CD14-positive monocyte (primary cell): ENCODE results near the gene CCDC134. TPM values are rescaled to one million over a fixed set of nuclear protein-coding genes. Genes with fewer than 3 reads are reported as not detected.

ENCODE experiments used
- DNase-seq, 3 donors: peaks; one replicate each; pipeline ENCODE4 v3.0.0-alpha.2; 2011 to 2022
- H2AFZ ChIP-seq: 2 replicates; pipeline ENCODE4 v1.6.0; 2012; ENCODE audit warnings: mild to moderate bottlenecking, low read depth, low read length, inconsistent platforms; ENCODE audit not compliant: insufficient read depth, poor library complexity, severe bottlenecking
- H3K27ac ChIP-seq, 2 donors: 1 replicate in 1 of 2; 2 replicates in 1 of 2; pipeline ENCODE4 v1.5.1; 2012 to 2013; ENCODE audit warnings: low read length in 2 of 2, control low read depth in 1 of 2, inconsistent platforms in 1 of 2, low read depth in 1 of 2, mild to moderate bottlenecking in 1 of 2
- H3K27me3 ChIP-seq, 2 donors: one replicate each; pipeline versions ENCODE4 v1.6.0 to v1.6.1; 2011 to 2013; ENCODE audit warnings: low read length in 2 of 2; ENCODE audit not compliant: control insufficient read depth in 2 of 2, insufficient read depth in 2 of 2
- H3K36me3 ChIP-seq, 2 donors: replicated peaks in 1 of 2; 1 replicate in 1 of 2; 2 replicates in 1 of 2; pipeline versions ENCODE4 v1.5.1 to v1.6.1; 2012 to 2013; ENCODE audit warnings: low read length in 2 of 2, control low read depth in 1 of 2, inconsistent platforms in 1 of 2, mild to moderate bottlenecking in 1 of 2; ENCODE audit not compliant: insufficient read depth in 2 of 2, control insufficient read depth in 1 of 2
- H3K4me1 ChIP-seq, 2 donors: 1 replicate in 1 of 2; 2 replicates in 1 of 2; pipeline versions ENCODE4 v1.5.1 to v1.6.1; 2012 to 2013; ENCODE audit warnings: low read length in 2 of 2, control low read depth in 1 of 2, inconsistent platforms in 1 of 2, mild to moderate bottlenecking in 1 of 2, moderate library complexity in 1 of 2; ENCODE audit not compliant: insufficient read depth in 2 of 2, control insufficient read depth in 1 of 2
- H3K4me2 ChIP-seq: replicated peaks from 2 replicates; pipeline ENCODE3; 2012; ENCODE audit warnings: low read length, moderate library complexity, mild to moderate bottlenecking; ENCODE audit not compliant: poor library complexity, severe bottlenecking; ENCODE audit errors: extremely low read depth
- H3K4me3 ChIP-seq, 3 experiments: fragments of 200-600 bp in 1 of 3; sonication (generic) in 1 of 3; replicated peaks in 1 of 3; 1 replicate in 2 of 3; 2 replicates in 1 of 3; pipeline ENCODE4 v1.5.1; 2011 to 2013; ENCODE audit warnings: low read length in 3 of 3, mild to moderate bottlenecking in 3 of 3, control low read depth in 2 of 3, low read depth in 2 of 3, inconsistent platforms in 1 of 3, moderate library complexity in 1 of 3
- H3K79me2 ChIP-seq: 2 replicates; pipeline ENCODE4 v1.6.0; 2012; ENCODE audit warnings: mild to moderate bottlenecking, control low read depth, inconsistent platforms, low read length, moderate library complexity; ENCODE audit not compliant: insufficient read depth
- H3K9ac ChIP-seq: 2 replicates; pipeline ENCODE4 v1.6.0; 2017; ENCODE audit warnings: low read length, mild to moderate bottlenecking; ENCODE audit not compliant: insufficient read depth, poor library complexity, severe bottlenecking
- H3K9me3 ChIP-seq, 2 donors: replicated peaks in 1 of 2; 1 replicate in 1 of 2; 2 replicates in 1 of 2; pipeline versions ENCODE4 v1.5.1 to v1.6.1; 2012 to 2013; ENCODE audit warnings: low read length in 2 of 2, control low read depth in 1 of 2; ENCODE audit not compliant: control insufficient read depth in 1 of 2, insufficient read depth in 1 of 2
- H4K20me1 ChIP-seq: 2 replicates; pipeline ENCODE4 v1.6.0; 2012; ENCODE audit warnings: mild to moderate bottlenecking, low read length, control low read depth, moderate library complexity; ENCODE audit not compliant: insufficient read depth
- H3K27ac Mint-ChIP-seq, 7 donors: one replicate each; pipeline ENCODE4 v1.8.0; 2020; ENCODE audit warnings: mild to moderate bottlenecking in 7 of 7, mixed read lengths in 7 of 7, moderate library complexity in 6 of 7, inconsistent platforms in 2 of 7
- H3K27me3 Mint-ChIP-seq, 3 donors: one replicate each; pipeline ENCODE4 v1.8.0; 2021 to 2022; ENCODE audit warnings: low read depth in 3 of 3, mild to moderate bottlenecking in 3 of 3, mixed read lengths in 3 of 3, moderate library complexity in 3 of 3, inconsistent platforms in 1 of 3
- H3K36me3 Mint-ChIP-seq, 2 donors: one replicate each; pipeline ENCODE4 v1.8.0; 2020; ENCODE audit warnings: mixed read lengths in 2 of 2, inconsistent platforms in 1 of 2, mild to moderate bottlenecking in 1 of 2
- H3K4me1 Mint-ChIP-seq: one replicate; pipeline ENCODE4 v1.8.0; 2020; ENCODE audit warnings: mild to moderate bottlenecking, mixed read lengths
- H3K4me3 Mint-ChIP-seq, 2 donors: one replicate each; pipeline ENCODE4 v1.8.0; 2020; ENCODE audit warnings: mild to moderate bottlenecking in 2 of 2, mixed read lengths in 2 of 2, moderate library complexity in 1 of 2
- H3K9me3 Mint-ChIP-seq, 7 donors: one replicate each; pipeline ENCODE4 v1.8.0; 2020 to 2022; ENCODE audit warnings: mixed read lengths in 7 of 7, mild to moderate bottlenecking in 6 of 7, moderate library complexity in 6 of 7, inconsistent platforms in 2 of 7
- CTCF ChIP-seq: fragments of 200-600 bp; IDR thresholded peaks from one replicate; pipeline ENCODE4 v1.8.0; 2022; ENCODE audit warnings: antibody characterized with exemption, mild to moderate bottlenecking
- WGBS: methylation state at CpG from one replicate; pipeline ENCODE4 v1.1.5; 2013; ENCODE audit warnings: missing lambda C conversion rate; ENCODE audit not compliant: insufficient coverage; 5-methylcytosine and 5-hydroxymethylcytosine counted together
- intact Hi-C, 2 donors: fragments of 100-400 bp; cut with micrococcal nuclease; formaldehyde crosslinking; loops; one replicate each; pipeline versions ENCODE4 v1.15.0 to v1.15.1; 2023
- polyA plus RNA-seq, 3 donors: library from polyadenylated mRNA; depleted of rRNA in 1 of 3; unstranded in 2 of 3; stranded (reverse) in 1 of 3; fragments of 300-500 nt in 2 of 3; fragments of >200 nt in 1 of 3; fragmentation: Illumina TruSeq in 2 of 3; gene quantifications; 1 replicate in 2 of 3; 2 replicates in 1 of 3; pipeline ENCODE4 v1.2.3, GENCODE V29; 2012 to 2021

Gene CCDC134
- polyA plus RNA-seq, 3 donors = 2.1 to 5.3 (median 2.4) TPM

DNA sequence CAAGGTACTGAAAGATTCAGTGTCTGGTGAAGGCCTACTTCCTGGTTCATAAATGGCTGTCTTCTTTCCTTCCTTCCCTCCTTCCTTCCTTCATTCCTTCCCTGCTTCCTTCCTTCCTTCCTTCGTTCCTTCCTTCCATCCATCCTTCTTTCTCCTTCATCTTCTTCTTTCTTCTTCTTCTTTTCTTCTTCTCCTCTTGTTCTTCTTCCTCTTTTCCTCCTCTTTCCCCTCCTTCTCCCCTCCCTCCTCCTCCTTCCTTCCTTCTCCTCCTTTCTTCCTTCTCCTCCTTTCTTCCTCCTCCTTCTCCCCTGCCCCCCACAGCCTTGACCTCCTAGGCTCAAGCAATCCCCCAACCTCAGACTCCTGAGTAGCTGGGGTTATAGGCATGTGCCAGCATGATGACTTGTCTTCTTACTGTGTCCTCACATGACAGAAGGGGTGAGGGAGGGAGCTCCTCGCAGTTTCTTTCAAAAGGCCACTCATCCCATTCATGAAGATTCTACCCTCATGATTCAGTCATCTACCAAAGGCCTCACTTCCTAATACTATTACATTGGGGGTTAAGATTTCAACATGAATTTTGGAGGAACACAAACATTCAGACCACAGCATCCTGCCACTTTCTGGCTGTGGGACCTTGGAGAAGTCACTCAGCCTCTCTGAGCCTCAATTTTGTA, 22.6 kb upstream of the CCDC134 start:
- H3K4me1 Mint-ChIP-seq = peaks cover 51% of the 10 kb centered on the region
- Histone ChIP-seq H3K36me3 (no peaks in the 10 kb centered on the region), H3K9ac (peak overlapping the region; percentile 24), H3K27me3 (no peaks in the 10 kb centered on the region), H3K27ac (peak overlapping the region; percentile 58 to 86), H2AFZ (no peak overlapping the region), H3K9me3 (no peaks in the 10 kb centered on the region), H4K20me1 (no peaks in the 10 kb centered on the region), H3K79me2 (no peaks in the 10 kb centered on the region), H3K4me3 (no peak overlapping the region), H3K4me1 (peaks cover 46 to 47% of the 10 kb centered on the region in 2 donors), H3K4me2 (no peak overlapping the region)
- H3K9me3 Mint-ChIP-seq = peaks cover 0 to 5% (median 2%) of the 10 kb centered on the region in 7 donors
- WGBS = 6% methylated on average over 1 of the region's 2 CpGs
- peak; percentile 90 to 95 (median 92) for DNase-seq
- H3K36me3 Mint-ChIP-seq = peaks cover 0 to 7% of the 10 kb centered on the region in 2 donors
- no peak for TF ChIP-seq CTCF
- intact Hi-C loops = no loop called here
- H3K4me3 Mint-ChIP-seq = no peak overlapping the region
- peak overlapping the region; percentile 93 to 98 (median 97) for H3K27ac Mint-ChIP-seq
- no peaks in the 10 kb centered on the region for H3K27me3 Mint-ChIP-seq

- Histone ChIP-seq H3K9me3 (no peaks in the 10 kb centered on the region), H3K79me2 (no peaks in the 10 kb centered on the region), H2AFZ (no peak overlapping the region), H3K4me2 (no peak overlapping the region), H3K27me3 (no peaks in the 10 kb centered on the region), H3K36me3 (no peaks in the 10 kb centered on the region), H3K4me1 (peaks cover 46 to 48% of the 10 kb centered on the region in 2 donors), H4K20me1 (no peaks in the 10 kb centered on the region), H3K27ac (peak overlapping the region; percentile 92 to 98), H3K9ac (no peak overlapping the region), H3K4me3 (no peak overlapping the region)
- Mint-ChIP-seq H3K4me1 (peaks cover 58% of the 10 kb centered on the region), H3K36me3 (peaks cover 8 to 15% of the 10 kb centered on the region in 2 donors), H3K9me3 (peaks cover 0 to 5% (median 2%) of the 10 kb centered on the region in 7 donors), H3K27me3 (no peaks in the 10 kb centered on the region), H3K27ac (peak overlapping the region; percentile 96 to 99 (median 98)), H3K4me3 (peak overlapping the region in 1 of 2 donors; percentile 15)
- DNase-seq = peak in 1 of 3 donors; percentile 42
- intact Hi-C loops = loop anchor here in 1 of 2 donors (2.0 to 5.0 kb wide), 3 partner anchors 21 to 53 kb away; partner anchors contain the start of genes CCDC134 and SREBF2
- 86% methylated on average over 3 of the region's 3 CpGs for WGBS
- TF ChIP-seq CTCF = no peak
Observed at GRCh38 chr22:41779929-41780505, 20.5 kb upstream of the CCDC134 start.
